PFSK-1 (cell line): ENCODE measurements around the gene PROZ.

ENCODE experiments used
- POLR2AphosphoS5 ChIP-seq: IDR thresholded peaks from 2 replicates; pipeline ENCODE4 v1.6.1; 2012; ENCODE audit warnings: low read depth, mild to moderate bottlenecking, control low read depth, low read length, moderate library complexity
- TF ChIP-seq, protein P1 (sequence below), 2 experiments: IDR thresholded peaks; 2 replicates each; pipeline versions ENCODE4 v1.6.1 to v1.8.0; 2011 to 2012; ENCODE audit warnings: low read depth in 2 of 2, low read length in 2 of 2, control low read depth in 1 of 2, inconsistent platforms in 1 of 2, mild to moderate bottlenecking in 1 of 2, moderate library complexity in 1 of 2; ENCODE audit not compliant: insufficient read depth in 1 of 2

DNA sequence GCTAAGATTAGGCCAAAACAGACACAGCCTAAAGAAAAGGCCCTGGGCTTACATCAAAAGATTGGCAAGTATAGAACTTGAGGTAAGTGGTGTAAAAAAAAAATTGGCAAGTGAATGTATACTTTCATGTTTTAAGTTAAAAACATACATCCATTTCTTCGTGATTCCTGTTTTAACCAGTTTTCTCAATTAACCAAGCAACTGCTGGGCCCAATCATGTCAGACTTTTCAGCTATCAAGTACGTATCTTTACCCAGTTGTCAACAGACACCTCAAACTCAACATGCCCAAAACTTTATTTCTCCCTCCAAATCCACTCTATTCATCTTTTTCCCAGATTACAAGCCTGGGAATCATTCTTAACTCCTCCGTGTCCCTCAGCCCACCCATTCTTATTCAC, 49.0 kb downstream of the PROZ start:
- TF ChIP-seq, protein P1, sequence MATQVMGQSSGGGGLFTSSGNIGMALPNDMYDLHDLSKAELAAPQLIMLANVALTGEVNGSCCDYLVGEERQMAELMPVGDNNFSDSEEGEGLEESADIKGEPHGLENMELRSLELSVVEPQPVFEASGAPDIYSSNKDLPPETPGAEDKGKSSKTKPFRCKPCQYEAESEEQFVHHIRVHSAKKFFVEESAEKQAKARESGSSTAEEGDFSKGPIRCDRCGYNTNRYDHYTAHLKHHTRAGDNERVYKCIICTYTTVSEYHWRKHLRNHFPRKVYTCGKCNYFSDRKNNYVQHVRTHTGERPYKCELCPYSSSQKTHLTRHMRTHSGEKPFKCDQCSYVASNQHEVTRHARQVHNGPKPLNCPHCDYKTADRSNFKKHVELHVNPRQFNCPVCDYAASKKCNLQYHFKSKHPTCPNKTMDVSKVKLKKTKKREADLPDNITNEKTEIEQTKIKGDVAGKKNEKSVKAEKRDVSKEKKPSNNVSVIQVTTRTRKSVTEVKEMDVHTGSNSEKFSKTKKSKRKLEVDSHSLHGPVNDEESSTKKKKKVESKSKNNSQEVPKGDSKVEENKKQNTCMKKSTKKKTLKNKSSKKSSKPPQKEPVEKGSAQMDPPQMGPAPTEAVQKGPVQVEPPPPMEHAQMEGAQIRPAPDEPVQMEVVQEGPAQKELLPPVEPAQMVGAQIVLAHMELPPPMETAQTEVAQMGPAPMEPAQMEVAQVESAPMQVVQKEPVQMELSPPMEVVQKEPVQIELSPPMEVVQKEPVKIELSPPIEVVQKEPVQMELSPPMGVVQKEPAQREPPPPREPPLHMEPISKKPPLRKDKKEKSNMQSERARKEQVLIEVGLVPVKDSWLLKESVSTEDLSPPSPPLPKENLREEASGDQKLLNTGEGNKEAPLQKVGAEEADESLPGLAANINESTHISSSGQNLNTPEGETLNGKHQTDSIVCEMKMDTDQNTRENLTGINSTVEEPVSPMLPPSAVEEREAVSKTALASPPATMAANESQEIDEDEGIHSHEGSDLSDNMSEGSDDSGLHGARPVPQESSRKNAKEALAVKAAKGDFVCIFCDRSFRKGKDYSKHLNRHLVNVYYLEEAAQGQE (IDR thresholded peaks at IDR 0.05; ENCODE audit: insufficient read depth in 1 of 2, low read depth in 2 of 2, low read length in 2 of 2), result no peak
- no peak for TF ChIP-seq POLR2AphosphoS5
